Measurements from ENCODE around the gene WDR88.

DNA sequence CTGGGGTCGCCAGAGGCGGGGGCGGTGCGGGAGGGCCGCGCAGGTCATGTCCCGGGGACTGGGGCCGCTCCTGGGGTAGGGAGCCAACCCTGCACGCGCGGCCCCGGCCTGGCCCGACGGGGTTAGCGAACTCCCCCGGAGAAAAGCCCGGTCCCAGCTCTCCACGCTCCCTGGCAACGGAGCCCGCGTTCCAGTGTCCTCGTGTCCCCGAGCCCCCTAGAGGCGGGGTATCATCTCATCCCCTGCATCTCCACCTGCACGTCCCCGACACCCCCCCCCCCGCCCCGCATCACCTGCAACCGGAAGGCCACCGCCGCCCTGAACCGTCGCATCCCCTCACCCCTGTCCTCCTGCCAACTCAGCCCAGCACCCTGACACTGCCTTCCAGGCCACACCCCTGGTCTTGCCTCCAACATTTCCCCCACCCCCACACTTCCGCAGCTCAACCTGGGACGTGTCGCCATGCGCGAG, 2.7 kb downstream of the WDR88 start:
- TF ChIP-seq EZH2 (IDR thresholded peaks at IDR 0.05; ENCODE audit: borderline replicate concordance, low read depth, low read length, severe bottlenecking) (no peak), POLR2A (IDR thresholded peaks at IDR 0.05; ENCODE audit: low read depth, low read length) (no peak), MAX (IDR thresholded peaks at IDR 0.05; ENCODE audit: insufficient read depth, insufficient read length) (no peak), JUN (IDR thresholded peaks at IDR 0.05; ENCODE audit: borderline replicate concordance, insufficient read depth, insufficient read length, low read depth) (no peak), POLR2AphosphoS5 (IDR thresholded peaks at IDR 0.05; ENCODE audit: insufficient read depth, low read depth, low read length) (no peak), FOS (IDR thresholded peaks at IDR 0.05; ENCODE audit: borderline replicate concordance, insufficient read depth, low read length) (no peak)
- TF ChIP-seq, protein P1, sequence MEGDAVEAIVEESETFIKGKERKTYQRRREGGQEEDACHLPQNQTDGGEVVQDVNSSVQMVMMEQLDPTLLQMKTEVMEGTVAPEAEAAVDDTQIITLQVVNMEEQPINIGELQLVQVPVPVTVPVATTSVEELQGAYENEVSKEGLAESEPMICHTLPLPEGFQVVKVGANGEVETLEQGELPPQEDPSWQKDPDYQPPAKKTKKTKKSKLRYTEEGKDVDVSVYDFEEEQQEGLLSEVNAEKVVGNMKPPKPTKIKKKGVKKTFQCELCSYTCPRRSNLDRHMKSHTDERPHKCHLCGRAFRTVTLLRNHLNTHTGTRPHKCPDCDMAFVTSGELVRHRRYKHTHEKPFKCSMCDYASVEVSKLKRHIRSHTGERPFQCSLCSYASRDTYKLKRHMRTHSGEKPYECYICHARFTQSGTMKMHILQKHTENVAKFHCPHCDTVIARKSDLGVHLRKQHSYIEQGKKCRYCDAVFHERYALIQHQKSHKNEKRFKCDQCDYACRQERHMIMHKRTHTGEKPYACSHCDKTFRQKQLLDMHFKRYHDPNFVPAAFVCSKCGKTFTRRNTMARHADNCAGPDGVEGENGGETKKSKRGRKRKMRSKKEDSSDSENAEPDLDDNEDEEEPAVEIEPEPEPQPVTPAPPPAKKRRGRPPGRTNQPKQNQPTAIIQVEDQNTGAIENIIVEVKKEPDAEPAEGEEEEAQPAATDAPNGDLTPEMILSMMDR (IDR thresholded peaks at IDR 0.05; ENCODE audit: extremely low read depth in 1 of 2, insufficient read depth in 1 of 2, low read depth in 1 of 2, low read length in 2 of 2), result no peak
